Liver (tissue), 9 donors: ENCODE measurements around the gene PAX8. TPM values are rescaled to one million over a fixed set of nuclear protein-coding genes. Genes with fewer than 3 reads are reported as not detected.

Source experiments
- DNase-seq: peaks from one replicate; pipeline ENCODE4 v3.0.0-alpha.2; 2017; ENCODE audit warnings: low spot score
- H3K27ac ChIP-seq, 2 donors: one replicate each; pipeline ENCODE4 v1.7.0; 2013; ENCODE audit warnings: inconsistent platforms in 2 of 2, low read length in 2 of 2, control low read depth in 1 of 2, low read depth in 1 of 2, mild to moderate bottlenecking in 1 of 2
- H3K27me3 ChIP-seq, 4 donors: one replicate each; pipeline versions ENCODE4 v1.6.1 to v1.7.0; 2013; ENCODE audit warnings: low read length in 3 of 4, inconsistent platforms in 1 of 4, mild to moderate bottlenecking in 1 of 4, moderate library complexity in 1 of 4; ENCODE audit not compliant: control insufficient read depth in 4 of 4, insufficient read depth in 4 of 4
- H3K36me3 ChIP-seq, 4 donors: one replicate each; pipeline versions ENCODE4 v1.6.1 to v1.7.0; 2013; ENCODE audit warnings: low read length in 3 of 4, mild to moderate bottlenecking in 3 of 4, low read depth in 1 of 4, moderate library complexity in 1 of 4; ENCODE audit not compliant: control insufficient read depth in 4 of 4, insufficient read depth in 3 of 4
- H3K4me1 ChIP-seq, 4 donors: one replicate each; pipeline versions ENCODE4 v1.6.1 to v1.7.0; 2013; ENCODE audit warnings: low read length in 3 of 4, mild to moderate bottlenecking in 3 of 4, moderate library complexity in 1 of 4; ENCODE audit not compliant: control insufficient read depth in 4 of 4, insufficient read depth in 4 of 4
- H3K4me3 ChIP-seq, 3 donors: one replicate each; pipeline versions ENCODE4 v1.6.1 to v1.7.0; 2013; ENCODE audit warnings: low read length in 3 of 3, control low read depth in 1 of 3, low read depth in 1 of 3, mild to moderate bottlenecking in 1 of 3
- H3K9ac ChIP-seq, 2 donors: one replicate each; pipeline ENCODE4 v1.7.0; 2013; ENCODE audit warnings: low read length in 2 of 2, mild to moderate bottlenecking in 2 of 2, moderate library complexity in 2 of 2, control low read depth in 1 of 2, low read depth in 1 of 2
- H3K9me3 ChIP-seq, 4 donors: one replicate each; pipeline versions ENCODE4 v1.6.1 to v1.7.0; 2013; ENCODE audit warnings: low read length in 3 of 4; ENCODE audit not compliant: control insufficient read depth in 4 of 4
- ATF3 ChIP-seq: IDR thresholded peaks from 2 replicates; pipeline ENCODE4 v1.6.1; 2016; ENCODE audit warnings: antibody characterized with exemption
- EGR1 ChIP-seq, 2 donors: IDR thresholded peaks; 2 replicates each; pipeline ENCODE4 v1.6.1; 2016 to 2018; ENCODE audit warnings: antibody characterized with exemption in 2 of 2, low read depth in 2 of 2
- FOXA1 ChIP-seq: IDR thresholded peaks from 2 replicates; pipeline ENCODE4 v1.6.1; 2016; ENCODE audit warnings: antibody characterized with exemption
- FOXA2 ChIP-seq: IDR thresholded peaks from 2 replicates; pipeline ENCODE4 v1.6.1; 2016; ENCODE audit warnings: antibody characterized with exemption
- GABPA ChIP-seq, 2 donors: IDR thresholded peaks in 1 of 2; conservative IDR thresholded peaks in 1 of 2; 2 replicates each; pipeline ENCODE4 v1.6.1; 2016; ENCODE audit warnings: antibody characterized with exemption in 2 of 2, mild to moderate bottlenecking in 1 of 2, moderate library complexity in 1 of 2
- HNF4A ChIP-seq, 2 donors: conservative IDR thresholded peaks; 2 replicates each; pipeline ENCODE4 v1.6.1; 2016; ENCODE audit warnings: antibody characterized with exemption in 2 of 2, mild to moderate bottlenecking in 2 of 2
- HNF4G ChIP-seq: IDR thresholded peaks from 2 replicates; pipeline ENCODE4 v1.6.1; 2016; ENCODE audit warnings: antibody characterized with exemption
- JUND ChIP-seq, 2 donors: IDR thresholded peaks; 2 replicates each; pipeline ENCODE4 v1.6.1; 2016; ENCODE audit warnings: antibody characterized with exemption in 2 of 2
- MAX ChIP-seq: IDR thresholded peaks from 2 replicates; pipeline ENCODE4 v1.6.1; 2016; ENCODE audit warnings: antibody characterized with exemption
- NR2F2 ChIP-seq: IDR thresholded peaks from 2 replicates; pipeline ENCODE4 v1.6.1; 2016; ENCODE audit warnings: antibody characterized with exemption
- RAD21 ChIP-seq, 2 donors: IDR thresholded peaks; 2 replicates each; pipeline ENCODE4 v1.6.1; 2016; ENCODE audit warnings: antibody characterized with exemption in 2 of 2, mild to moderate bottlenecking in 2 of 2
- RXRA ChIP-seq, 2 donors: IDR thresholded peaks; 2 replicates each; pipeline ENCODE4 v1.6.1; 2017 to 2018; ENCODE audit warnings: antibody characterized with exemption in 2 of 2, mild to moderate bottlenecking in 1 of 2
- SP1 ChIP-seq: IDR thresholded peaks from 2 replicates; pipeline ENCODE4 v1.6.1; 2018; ENCODE audit warnings: antibody characterized with exemption, mild to moderate bottlenecking
- TAF1 ChIP-seq: conservative IDR thresholded peaks from 2 replicates; pipeline ENCODE4 v1.6.1; 2016; ENCODE audit warnings: antibody characterized with exemption, mild to moderate bottlenecking
- YY1 ChIP-seq: IDR thresholded peaks from 2 replicates; pipeline ENCODE4 v1.6.1; 2016; ENCODE audit warnings: antibody characterized with exemption, mild to moderate bottlenecking
- ZBTB33 ChIP-seq: IDR thresholded peaks from 2 replicates; pipeline ENCODE4 v1.6.1; 2016; ENCODE audit warnings: antibody characterized with exemption
- WGBS: extraction: QIAGEN DNeasy Blood & Tissue Kit; methylation state at CpG from one replicate; pipeline ENCODE4 v1.1.7; 2013; 5-methylcytosine and 5-hydroxymethylcytosine counted together
- polyA plus RNA-seq, 2 donors: library from polyadenylated mRNA; stranded (reverse) in 1 of 2; unstranded in 1 of 2; fragments of 200-250 nt in 1 of 2; fragments of >200 nt in 1 of 2; fragmentation: Nextera tagmentation in 1 of 2; extraction: Ambion mirVana in 1 of 2; gene quantifications; one replicate each; pipeline versions ENCODE4 v1.2.1 to v1.2.3, GENCODE V29; 2013 to 2015
- total RNA-seq, 2 donors: library from RNA; depleted of rRNA; stranded (reverse); fragments of >200 nt; gene quantifications; one replicate each; pipeline ENCODE4 v1.2.3, GENCODE V29; 2014
- TF ChIP-seq, protein P1 (sequence below): IDR thresholded peaks from 2 replicates; pipeline ENCODE4 v1.6.1; 2016; ENCODE audit warnings: antibody characterized with exemption, mild to moderate bottlenecking
- TF ChIP-seq, protein P2 (sequence below): fragments of 150-350 bp; IDR thresholded peaks from 2 replicates; pipeline ENCODE4 v1.5.1; 2017; ENCODE audit warnings: improper control_type of control experiment, low read depth, low read length; ENCODE audit not compliant: missing input control
- donor health status: healthy.
- donor health status: healthy.
- donor health status: healthy.
- donor health status: healthy.
- donor health status: healthy.

The PAX8 gene
- total and polyA plus RNA-seq, 4 donors, result 0.09 to 0.85 (median 0.33) TPM

GRCh38 chr2:113198048-113198789, 80.5 kb downstream of the PAX8 start:
- H3K36me3 ChIP-seq, result peaks cover 2 to 48% (median 36%) of the 10 kb centered on the region in 4 donors
- peaks cover 4 to 30% (median 13%) of the 10 kb centered on the region in 4 donors for H3K4me1 ChIP-seq
- H3K27ac ChIP-seq, result peak overlapping the region; percentile 84
- H3K9ac ChIP-seq, result no peak overlapping the region
- TF ChIP-seq JUND (IDR thresholded peaks at IDR 0.05) (peak in 1 of 2 donors; percentile 30), RXRA (IDR thresholded peaks at IDR 0.05) (peak; percentile 40 to 71), FOXA2 (no peak), EGR1 (IDR thresholded peaks at IDR 0.05; ENCODE audit: low read depth in 2 of 2) (peak in 1 of 2 donors; percentile 8), TAF1 (peak; percentile 20), ATF3 (no peak), SP1 (peak; percentile 64), GABPA (IDR thresholded peaks at IDR 0.05 in 1 of 2, conservative IDR thresholded peaks at IDR 0.05 in 1 of 2) (no peak), NR2F2 (peak; percentile 11), ZBTB33 (no peak), HNF4G (no peak), YY1 (no peak), HNF4A (conservative IDR thresholded peaks at IDR 0.05) (peak; percentile 42 to 67), FOXA1 (no peak), MAX (peak; percentile 69), RAD21 (IDR thresholded peaks at IDR 0.05) (no peak)
- TF ChIP-seq, protein P1, sequence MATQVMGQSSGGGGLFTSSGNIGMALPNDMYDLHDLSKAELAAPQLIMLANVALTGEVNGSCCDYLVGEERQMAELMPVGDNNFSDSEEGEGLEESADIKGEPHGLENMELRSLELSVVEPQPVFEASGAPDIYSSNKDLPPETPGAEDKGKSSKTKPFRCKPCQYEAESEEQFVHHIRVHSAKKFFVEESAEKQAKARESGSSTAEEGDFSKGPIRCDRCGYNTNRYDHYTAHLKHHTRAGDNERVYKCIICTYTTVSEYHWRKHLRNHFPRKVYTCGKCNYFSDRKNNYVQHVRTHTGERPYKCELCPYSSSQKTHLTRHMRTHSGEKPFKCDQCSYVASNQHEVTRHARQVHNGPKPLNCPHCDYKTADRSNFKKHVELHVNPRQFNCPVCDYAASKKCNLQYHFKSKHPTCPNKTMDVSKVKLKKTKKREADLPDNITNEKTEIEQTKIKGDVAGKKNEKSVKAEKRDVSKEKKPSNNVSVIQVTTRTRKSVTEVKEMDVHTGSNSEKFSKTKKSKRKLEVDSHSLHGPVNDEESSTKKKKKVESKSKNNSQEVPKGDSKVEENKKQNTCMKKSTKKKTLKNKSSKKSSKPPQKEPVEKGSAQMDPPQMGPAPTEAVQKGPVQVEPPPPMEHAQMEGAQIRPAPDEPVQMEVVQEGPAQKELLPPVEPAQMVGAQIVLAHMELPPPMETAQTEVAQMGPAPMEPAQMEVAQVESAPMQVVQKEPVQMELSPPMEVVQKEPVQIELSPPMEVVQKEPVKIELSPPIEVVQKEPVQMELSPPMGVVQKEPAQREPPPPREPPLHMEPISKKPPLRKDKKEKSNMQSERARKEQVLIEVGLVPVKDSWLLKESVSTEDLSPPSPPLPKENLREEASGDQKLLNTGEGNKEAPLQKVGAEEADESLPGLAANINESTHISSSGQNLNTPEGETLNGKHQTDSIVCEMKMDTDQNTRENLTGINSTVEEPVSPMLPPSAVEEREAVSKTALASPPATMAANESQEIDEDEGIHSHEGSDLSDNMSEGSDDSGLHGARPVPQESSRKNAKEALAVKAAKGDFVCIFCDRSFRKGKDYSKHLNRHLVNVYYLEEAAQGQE, result no peak
- TF ChIP-seq, protein P2, sequence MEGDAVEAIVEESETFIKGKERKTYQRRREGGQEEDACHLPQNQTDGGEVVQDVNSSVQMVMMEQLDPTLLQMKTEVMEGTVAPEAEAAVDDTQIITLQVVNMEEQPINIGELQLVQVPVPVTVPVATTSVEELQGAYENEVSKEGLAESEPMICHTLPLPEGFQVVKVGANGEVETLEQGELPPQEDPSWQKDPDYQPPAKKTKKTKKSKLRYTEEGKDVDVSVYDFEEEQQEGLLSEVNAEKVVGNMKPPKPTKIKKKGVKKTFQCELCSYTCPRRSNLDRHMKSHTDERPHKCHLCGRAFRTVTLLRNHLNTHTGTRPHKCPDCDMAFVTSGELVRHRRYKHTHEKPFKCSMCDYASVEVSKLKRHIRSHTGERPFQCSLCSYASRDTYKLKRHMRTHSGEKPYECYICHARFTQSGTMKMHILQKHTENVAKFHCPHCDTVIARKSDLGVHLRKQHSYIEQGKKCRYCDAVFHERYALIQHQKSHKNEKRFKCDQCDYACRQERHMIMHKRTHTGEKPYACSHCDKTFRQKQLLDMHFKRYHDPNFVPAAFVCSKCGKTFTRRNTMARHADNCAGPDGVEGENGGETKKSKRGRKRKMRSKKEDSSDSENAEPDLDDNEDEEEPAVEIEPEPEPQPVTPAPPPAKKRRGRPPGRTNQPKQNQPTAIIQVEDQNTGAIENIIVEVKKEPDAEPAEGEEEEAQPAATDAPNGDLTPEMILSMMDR, result no peak
- 30% methylated on average over 32 of the region's 32 CpGs for WGBS
- no peaks in the 10 kb centered on the region for H3K27me3 ChIP-seq
- DNase-seq, result no peak
- no peaks in the 10 kb centered on the region for H3K9me3 ChIP-seq
- peak overlapping the region; percentile 65 to 71 (median 70) for H3K4me3 ChIP-seq
